ENCODE measurements around the gene P2RX5.

DNA sequence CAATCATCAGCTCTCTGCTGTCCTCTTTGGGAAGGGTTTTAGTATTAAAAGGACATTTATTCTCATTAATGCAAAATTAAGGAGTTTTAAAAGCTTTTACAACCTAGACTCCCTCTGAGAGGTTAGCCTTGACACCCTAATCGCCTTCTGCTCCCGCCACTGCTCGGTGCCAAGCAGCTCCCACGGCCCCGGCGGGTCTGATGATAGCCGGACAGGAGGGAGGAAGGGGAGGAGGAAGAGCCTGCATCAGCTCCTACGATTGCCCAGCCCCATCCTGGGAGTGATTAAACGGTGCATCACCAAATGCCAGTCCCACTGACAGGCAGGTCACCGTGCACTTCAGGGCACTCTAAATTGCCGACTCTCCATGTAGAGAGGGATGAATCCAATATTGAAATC lies 68.2 kb downstream of the P2RX5 start:
- TF ChIP-seq, protein P1, sequence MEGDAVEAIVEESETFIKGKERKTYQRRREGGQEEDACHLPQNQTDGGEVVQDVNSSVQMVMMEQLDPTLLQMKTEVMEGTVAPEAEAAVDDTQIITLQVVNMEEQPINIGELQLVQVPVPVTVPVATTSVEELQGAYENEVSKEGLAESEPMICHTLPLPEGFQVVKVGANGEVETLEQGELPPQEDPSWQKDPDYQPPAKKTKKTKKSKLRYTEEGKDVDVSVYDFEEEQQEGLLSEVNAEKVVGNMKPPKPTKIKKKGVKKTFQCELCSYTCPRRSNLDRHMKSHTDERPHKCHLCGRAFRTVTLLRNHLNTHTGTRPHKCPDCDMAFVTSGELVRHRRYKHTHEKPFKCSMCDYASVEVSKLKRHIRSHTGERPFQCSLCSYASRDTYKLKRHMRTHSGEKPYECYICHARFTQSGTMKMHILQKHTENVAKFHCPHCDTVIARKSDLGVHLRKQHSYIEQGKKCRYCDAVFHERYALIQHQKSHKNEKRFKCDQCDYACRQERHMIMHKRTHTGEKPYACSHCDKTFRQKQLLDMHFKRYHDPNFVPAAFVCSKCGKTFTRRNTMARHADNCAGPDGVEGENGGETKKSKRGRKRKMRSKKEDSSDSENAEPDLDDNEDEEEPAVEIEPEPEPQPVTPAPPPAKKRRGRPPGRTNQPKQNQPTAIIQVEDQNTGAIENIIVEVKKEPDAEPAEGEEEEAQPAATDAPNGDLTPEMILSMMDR (IDR thresholded peaks at IDR 0.05), result no peak
- TF ChIP-seq POLR2AphosphoS5 (IDR thresholded peaks at IDR 0.05; ENCODE audit: low read depth, low read length) (no peak), TCF7L2 (IDR thresholded peaks at IDR 0.05; ENCODE audit: low read depth, low read length) (no peak), SIN3A (IDR thresholded peaks at IDR 0.05; ENCODE audit: borderline replicate concordance, insufficient read depth, low read depth, low read length) (no peak)
- TF ChIP-seq, protein P2, sequence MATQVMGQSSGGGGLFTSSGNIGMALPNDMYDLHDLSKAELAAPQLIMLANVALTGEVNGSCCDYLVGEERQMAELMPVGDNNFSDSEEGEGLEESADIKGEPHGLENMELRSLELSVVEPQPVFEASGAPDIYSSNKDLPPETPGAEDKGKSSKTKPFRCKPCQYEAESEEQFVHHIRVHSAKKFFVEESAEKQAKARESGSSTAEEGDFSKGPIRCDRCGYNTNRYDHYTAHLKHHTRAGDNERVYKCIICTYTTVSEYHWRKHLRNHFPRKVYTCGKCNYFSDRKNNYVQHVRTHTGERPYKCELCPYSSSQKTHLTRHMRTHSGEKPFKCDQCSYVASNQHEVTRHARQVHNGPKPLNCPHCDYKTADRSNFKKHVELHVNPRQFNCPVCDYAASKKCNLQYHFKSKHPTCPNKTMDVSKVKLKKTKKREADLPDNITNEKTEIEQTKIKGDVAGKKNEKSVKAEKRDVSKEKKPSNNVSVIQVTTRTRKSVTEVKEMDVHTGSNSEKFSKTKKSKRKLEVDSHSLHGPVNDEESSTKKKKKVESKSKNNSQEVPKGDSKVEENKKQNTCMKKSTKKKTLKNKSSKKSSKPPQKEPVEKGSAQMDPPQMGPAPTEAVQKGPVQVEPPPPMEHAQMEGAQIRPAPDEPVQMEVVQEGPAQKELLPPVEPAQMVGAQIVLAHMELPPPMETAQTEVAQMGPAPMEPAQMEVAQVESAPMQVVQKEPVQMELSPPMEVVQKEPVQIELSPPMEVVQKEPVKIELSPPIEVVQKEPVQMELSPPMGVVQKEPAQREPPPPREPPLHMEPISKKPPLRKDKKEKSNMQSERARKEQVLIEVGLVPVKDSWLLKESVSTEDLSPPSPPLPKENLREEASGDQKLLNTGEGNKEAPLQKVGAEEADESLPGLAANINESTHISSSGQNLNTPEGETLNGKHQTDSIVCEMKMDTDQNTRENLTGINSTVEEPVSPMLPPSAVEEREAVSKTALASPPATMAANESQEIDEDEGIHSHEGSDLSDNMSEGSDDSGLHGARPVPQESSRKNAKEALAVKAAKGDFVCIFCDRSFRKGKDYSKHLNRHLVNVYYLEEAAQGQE (IDR thresholded peaks at IDR 0.05; ENCODE audit: insufficient read depth in 1 of 2, low read depth in 2 of 2, low read length in 1 of 2), result no peak

All from Panc1 (cell line).